Transverse colon (tissue), 4 donors: ENCODE measurements around the gene SCLT1. TPM values are rescaled to one million over a fixed set of nuclear protein-coding genes. Genes with fewer than 3 reads are reported as not detected.
"Not testable (repeated sequence)": the region's sequence is repeated elsewhere in the genome, so short reads cannot be mapped to it uniquely, and the experiment has no call there.

Experiments
- DNase-seq: peaks from one replicate; pipeline ENCODE4 v3.0.0-alpha.2; 2019
- H3K27ac ChIP-seq, 4 donors: fragments of 200-600 bp; sonication (generic); 2 replicates each; pipeline ENCODE4 v1.5.1; 2016 to 2018; ENCODE audit warnings: inconsistent platforms in 4 of 4
- H3K27me3 ChIP-seq: fragments of 200-600 bp; sonication (generic); 2 replicates; pipeline ENCODE4 v1.5.1; 2017; ENCODE audit warnings: inconsistent platforms
- H3K36me3 ChIP-seq, 4 donors: fragments of 200-600 bp; sonication (generic); 2 replicates each; pipeline ENCODE4 v1.5.1; 2017 to 2019; ENCODE audit warnings: inconsistent platforms in 4 of 4
- H3K4me1 ChIP-seq, 4 donors: fragments of 200-600 bp; sonication (generic); 2 replicates each; pipeline ENCODE4 v1.5.1; 2017 to 2020; ENCODE audit warnings: inconsistent platforms in 4 of 4
- H3K4me3 ChIP-seq, 4 donors: fragments of 200-600 bp; sonication (generic); 1 replicate in 1 of 4; 2 replicates in 3 of 4; pipeline versions ENCODE4 v1.5.1 to v1.6.1; 2017 to 2019; ENCODE audit warnings: inconsistent platforms in 4 of 4
- H3K9me3 ChIP-seq, 2 donors: fragments of 200-600 bp; sonication (generic); 2 replicates each; pipeline ENCODE4 v1.5.1; 2017 to 2019; ENCODE audit warnings: inconsistent platforms in 2 of 2
- CTCF ChIP-seq, 5 experiments: fragments of 200-600 bp in 3 of 5; fragments of 450-650 bp in 2 of 5; sonication (generic) in 3 of 5; IDR thresholded peaks; 1 replicate in 2 of 5; 2 replicates in 3 of 5; pipeline ENCODE4 v1.5.1; 2016 to 2017; ENCODE audit warnings: antibody characterized with exemption in 5 of 5, inconsistent platforms in 3 of 5, mild to moderate bottlenecking in 2 of 5, moderate library complexity in 1 of 5
- EP300 ChIP-seq: sonication (generic); formaldehyde crosslinking; IDR thresholded peaks from one replicate; pipeline ENCODE4 v1.6.1; 2017; ENCODE audit warnings: antibody characterized with exemption, low read depth
- POLR2A ChIP-seq: fragments of 450-650 bp; IDR thresholded peaks from one replicate; pipeline ENCODE4 v1.6.1; 2016; ENCODE audit warnings: antibody characterized with exemption, mild to moderate bottlenecking, moderate library complexity
- POLR2AphosphoS5 ChIP-seq, 3 donors: sonication (generic); formaldehyde crosslinking; IDR thresholded peaks; one replicate each; pipeline ENCODE4 v1.6.1; 2016; ENCODE audit warnings: antibody characterized with exemption in 3 of 3
- WGBS, 2 donors: methylation state at CpG; one replicate each; pipeline ENCODE4 v1.1.5; 2018; ENCODE audit warnings: low coverage in 1 of 2; 5-methylcytosine and 5-hydroxymethylcytosine counted together
- in situ Hi-C, 4 donors: fragments of 200-750 bp; cut with MboI; loops; one replicate each; pipeline versions ENCODE4 v1.15.0 to v1.15.1; 2017; ENCODE audit warnings: low sequenced_read_pairs in 3 of 4, low pct_ligation_motif_present in 1 of 4, low pct_unique_long_range_greater_than_20kb in 1 of 4
- intact Hi-C: fragments of 100-400 bp; cut with DNase I; formaldehyde crosslinking; loops from one replicate; pipeline ENCODE4 v1.15.1; 2023; ENCODE audit warnings: low total_unique reads
- total RNA-seq, 4 donors: library from RNA; depleted of rRNA; stranded (reverse); fragments of >200 nt; gene quantifications; one replicate each; pipeline ENCODE4 v1.1.0, GENCODE V29; 2016

The SCLT1 gene
- total RNA-seq, 4 donors from 2014 or later = 10.1 to 29.9 (median 14.3) TPM

GRCh38 chr4:129087516-129087915 lies 5.8 kb downstream of the SCLT1 start:
- TF ChIP-seq POLR2A (no peak), EP300 (no peak), POLR2AphosphoS5 (IDR thresholded peaks at IDR 0.05) (no peak), CTCF (IDR thresholded peaks at IDR 0.05) (no peak)
- in situ Hi-C loops (loop anchor here in 1 of 4 donors (25.0 kb wide), 2 partner anchors 275 to 525 kb away; partner anchors contain the start of gene JADE1), intact Hi-C loops (no loop called here)
- DNase-seq = no peak
- no peak overlapping the region for H3K27ac ChIP-seq
- no peaks in the 10 kb centered on the region for H3K27me3 ChIP-seq
- no peak overlapping the region for H3K4me3 ChIP-seq
- no peaks in the 10 kb centered on the region for H3K36me3 ChIP-seq
- H3K9me3 ChIP-seq = no peaks in the 10 kb centered on the region
- WGBS, 2 donors = 86 to 100% methylated on average over 1 to 2 of the region's 2 CpGs
- peaks cover 0 to 17% (median 13%) of the 10 kb centered on the region in 4 donors for H3K4me1 ChIP-seq

DNA sequence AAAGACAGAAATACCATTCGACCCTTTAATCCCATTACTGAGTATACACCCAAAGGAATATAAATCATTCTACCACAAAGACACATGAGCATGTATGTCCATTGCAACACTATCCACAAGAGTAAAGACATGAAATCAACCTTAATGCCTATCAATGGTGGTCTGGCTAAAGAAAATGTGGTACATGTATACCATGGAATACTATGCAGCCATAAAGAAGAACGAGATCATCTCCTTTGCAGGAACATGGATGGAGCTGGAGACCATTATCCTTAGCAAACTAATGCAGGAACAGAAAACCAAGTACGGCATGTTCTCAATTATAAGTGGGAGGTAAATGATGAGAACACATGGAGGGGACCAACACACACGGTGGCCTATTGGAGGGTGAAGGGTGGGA lies 7.9 kb downstream of the SCLT1 start:
- H3K27me3 ChIP-seq = no peaks in the 10 kb centered on the region
- TF ChIP-seq POLR2A = no peak
- no peak for TF ChIP-seq CTCF (IDR thresholded peaks at IDR 0.05)
- no peak for TF ChIP-seq EP300
- TF ChIP-seq POLR2AphosphoS5 (IDR thresholded peaks at IDR 0.05) = no peak
- H3K36me3 ChIP-seq = peaks cover 0 to 13% (median 5%) of the 10 kb centered on the region in 4 donors
- WGBS, 2 donors = 99 to 100% methylated on average over 4 of the region's 4 CpGs
- no peaks in the 10 kb centered on the region for H3K4me1 ChIP-seq
- intact Hi-C loops (no loop called here), in situ Hi-C loops (loop anchor here in 1 of 4 donors (25.0 kb wide), 2 partner anchors 273 to 523 kb away; partner anchors contain the start of gene JADE1)
- H3K27ac ChIP-seq = no peak overlapping the region
- no peak overlapping the region for H3K4me3 ChIP-seq
- no peaks in the 10 kb centered on the region for H3K9me3 ChIP-seq
- no peak for DNase-seq

GRCh38 chr4:129082302-129082701 lies 11.0 kb downstream of the SCLT1 start:
- intact Hi-C loops = no loop called here
- H3K27me3 ChIP-seq = no peaks in the 10 kb centered on the region
- H3K4me1 ChIP-seq = no peaks in the 10 kb centered on the region
- no peak for DNase-seq
- TF ChIP-seq EP300 = no peak
- 90 to 97% methylated on average over 5 of the region's 5 CpGs for WGBS, 2 donors
- no peak overlapping the region for H3K27ac ChIP-seq
- H3K9me3 ChIP-seq = no peaks in the 10 kb centered on the region
- H3K36me3 ChIP-seq = peaks cover 0 to 22% (median 11%) of the 10 kb centered on the region in 4 donors
- in situ Hi-C loops = loop anchor here in 1 of 4 donors (25.0 kb wide), 2 partner anchors 270 to 520 kb away; partner anchors contain the start of gene JADE1
- no peak overlapping the region for H3K4me3 ChIP-seq

GRCh38 chr4:129080129-129080528 lies 13.2 kb downstream of the SCLT1 start:
- H3K4me1 ChIP-seq = no peaks in the 10 kb centered on the region
- TF ChIP-seq EP300 (no peak), POLR2A (no peak), POLR2AphosphoS5 (IDR thresholded peaks at IDR 0.05) (no peak), CTCF (IDR thresholded peaks at IDR 0.05) (no peak)
- no peaks in the 10 kb centered on the region for H3K27me3 ChIP-seq
- H3K9me3 ChIP-seq = no peaks in the 10 kb centered on the region
- in situ Hi-C loops (loop anchor here in 1 of 4 donors (25.0 kb wide), 2 partner anchors 268 to 518 kb away; partner anchors contain the start of gene JADE1), intact Hi-C loops (no loop called here)
- H3K36me3 ChIP-seq = peaks cover 0 to 27% (median 11%) of the 10 kb centered on the region in 4 donors
- no peak overlapping the region for H3K4me3 ChIP-seq
- H3K27ac ChIP-seq = no peak overlapping the region
- DNase-seq = no peak

GRCh38 chr4:129077326-129077725 lies 16.0 kb downstream of the SCLT1 start:
- in situ Hi-C loops (loop anchor here in 1 of 4 donors (25.0 kb wide), 2 partner anchors 265 to 515 kb away; partner anchors contain the start of gene JADE1), intact Hi-C loops (no loop called here)
- Histone ChIP-seq H3K9me3 (no peaks in the 10 kb centered on the region), H3K27ac (no peak overlapping the region), H3K4me3 (no peak overlapping the region), H3K27me3 (no peaks in the 10 kb centered on the region), H3K4me1 (no peaks in the 10 kb centered on the region), H3K36me3 (peaks cover 0 to 41% (median 15%) of the 10 kb centered on the region in 4 donors)
- TF ChIP-seq EP300 (no peak), CTCF (IDR thresholded peaks at IDR 0.05) (no peak), POLR2AphosphoS5 (IDR thresholded peaks at IDR 0.05) (no peak), POLR2A (no peak)
- DNase-seq = no peak

DNA sequence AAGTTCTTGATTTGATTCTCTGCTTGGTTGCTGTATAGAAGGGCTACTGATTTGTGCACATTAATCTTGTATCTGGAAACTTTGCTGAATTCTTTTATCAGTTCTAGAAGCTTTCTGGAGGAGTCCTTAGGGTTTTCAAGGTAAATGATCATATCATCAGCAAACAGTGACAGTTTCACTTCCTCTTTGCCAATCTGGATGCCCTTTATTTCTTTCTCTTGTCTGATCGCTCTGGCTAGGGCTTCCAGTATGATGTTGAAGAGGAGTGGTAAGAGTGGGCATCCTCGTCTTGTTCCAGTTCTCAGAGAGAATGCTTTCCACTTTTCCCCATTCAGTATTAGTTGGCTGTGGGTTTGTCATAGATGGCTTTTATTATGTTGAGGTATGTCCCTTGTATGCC lies 23.8 kb downstream of the SCLT1 start:
- H3K4me3 ChIP-seq, H3K27me3 ChIP-seq, H3K4me1 ChIP-seq, DNase-seq, H3K27ac ChIP-seq, in situ Hi-C loops: not testable (repeated sequence)
- intact Hi-C loops = loop anchor here (10.0 kb wide), 1 partner anchor 55 kb away; no protein-coding TSS in a partner anchor
- Histone ChIP-seq H3K36me3 (peaks cover 0 to 20% (median 7%) of the 10 kb centered on the region in 4 donors), H3K9me3 (peaks cover 6 to 14% of the 10 kb centered on the region in 2 donors)
- WGBS, 2 donors = 86 to 100% methylated on average over 2 of the region's 2 CpGs
